AG09309 (cell line): ENCODE data around the gene CHURC1.

Source experiments
- DNase-seq: peaks from one replicate; pipeline ENCODE4 v3.0.0-alpha.2; 2010; ENCODE audit warnings: low read depth
- H3K4me3 ChIP-seq: 2 replicates; pipeline ENCODE4 v1.5.1; 2011; ENCODE audit warnings: mild to moderate bottlenecking, low read depth, low read length, moderate library complexity; ENCODE audit not compliant: control insufficient read depth
- CTCF ChIP-seq: IDR thresholded peaks from 2 replicates; pipeline ENCODE4 v1.5.1; 2011; ENCODE audit warnings: mild to moderate bottlenecking, low read depth, low read length, inconsistent platforms; ENCODE audit not compliant: insufficient read depth, control insufficient read depth; ENCODE audit errors: missing control alignments

The CHURC1 gene

GRCh38 chr14:64942531-64943111, 28.4 kb downstream of the CHURC1 start, which contains the start of gene GPX2:
Gene GPX2 (minus strand): TSS chr14:64942745. CDS start chr14:64942726, 19 bp downstream.
- no peak for TF ChIP-seq CTCF
- no peak for DNase-seq

GRCh38 chr14:64943556-64943955, 29.3 kb downstream of the CHURC1 start:
- H3K4me3 ChIP-seq = no peak overlapping the region
- DNase-seq = no peak
- TF ChIP-seq CTCF = no peak

More at GRCh38 chr14:64942531-64943111, 28.4 kb downstream of the CHURC1 start, which contains the start of gene GPX2:
- no peak within 1 kb of the TSS for H3K4me3 ChIP-seq

GRCh38 chr14:64944041-64944440, 29.8 kb downstream of the CHURC1 start:
- no peak for DNase-seq
- H3K4me3 ChIP-seq = no peak overlapping the region
- TF ChIP-seq CTCF = no peak

- TF ChIP-seq CTCF = no peak
- DNase-seq = no peak
- H3K4me3 ChIP-seq = no peak overlapping the region
Observed at GRCh38 chr14:64944861-64945260, 30.6 kb downstream of the CHURC1 start.

- no peak for TF ChIP-seq CTCF
- DNase-seq = no peak
- no peak overlapping the region for H3K4me3 ChIP-seq
Observed at GRCh38 chr14:64945431-64946178, 31.4 kb downstream of the CHURC1 start.

GRCh38 chr14:64946310-64947045, 32.2 kb downstream of the CHURC1 start:
- no peak for TF ChIP-seq CTCF
- no peak for DNase-seq

More at GRCh38 chr14:64946310-64947045, 32.2 kb downstream of the CHURC1 start:
- H3K4me3 ChIP-seq = no peak overlapping the region
